ENCODE measurements around the gene CROCC2. TPM values are rescaled to one million over a fixed set of nuclear protein-coding genes. Genes with fewer than 3 reads are reported as not detected.

CROCC2 gene
- total and polyA plus RNA-seq, 8 donors, result 0.03 to 4.9 TPM; not detected in 6

GRCh38 chr2:240954436-240955305, 48.5 kb downstream of the CROCC2 start:
- Histone ChIP-seq H3K27ac (no peak overlapping the region), H3K4me3 (no peak overlapping the region), H3K27me3 (peaks cover 0 to 44% (median 0%) of the 10 kb centered on the region in 3 donors), H3K4me1 (peaks cover 0 to 8% (median 2%) of the 10 kb centered on the region in 4 donors), H3K9me3 (no peaks in the 10 kb centered on the region), H3K36me3 (no peaks in the 10 kb centered on the region)
- TF ChIP-seq POLR2A (IDR thresholded peaks at IDR 0.05), result no peak
- no peak for TF ChIP-seq POLR2AphosphoS5 (IDR thresholded peaks at IDR 0.05)
- no peak for TF ChIP-seq CTCF (IDR thresholded peaks at IDR 0.05)
- TF ChIP-seq EP300 (IDR thresholded peaks at IDR 0.05), result no peak
- DNase-seq, result peak; percentile 8 to 13
- WGBS, 5 donors, result 44 to 63% (median 52%) methylated on average over 14 to 15 of the region's 15 CpGs
- intact Hi-C loops (cut with DNase I; ENCODE audit: low total_unique reads), result no loop called here

- Histone ChIP-seq H3K27me3 (peaks cover 0 to 44% (median 0%) of the 10 kb centered on the region in 3 donors), H3K4me3 (no peak overlapping the region), H3K36me3 (no peaks in the 10 kb centered on the region), H3K27ac (no peak overlapping the region), H3K4me1 (peaks cover 5 to 17% (median 11%) of the 10 kb centered on the region in 4 donors), H3K9me3 (no peaks in the 10 kb centered on the region)
- WGBS, 5 donors, result 77 to 87% (median 84%) methylated on average over 16 to 17 of the region's 17 CpGs
- DNase-seq, result peak; percentile 5 to 19
- TF ChIP-seq CTCF (IDR thresholded peaks at IDR 0.05), result no peak
- no peak for TF ChIP-seq POLR2A (IDR thresholded peaks at IDR 0.05)
- no peak for TF ChIP-seq POLR2AphosphoS5 (IDR thresholded peaks at IDR 0.05)
- no peak for TF ChIP-seq EP300 (IDR thresholded peaks at IDR 0.05)
- intact Hi-C loops (cut with DNase I; ENCODE audit: low total_unique reads), result no loop called here
Measured at GRCh38 chr2:240955306-240956170, 49.4 kb downstream of the CROCC2 start.

- Histone ChIP-seq H3K36me3 (no peaks in the 10 kb centered on the region), H3K27me3 (peaks cover 0 to 44% (median 0%) of the 10 kb centered on the region in 3 donors), H3K4me3 (no peak overlapping the region), H3K4me1 (peaks cover 7 to 25% (median 19%) of the 10 kb centered on the region in 4 donors), H3K27ac (no peak overlapping the region), H3K9me3 (no peaks in the 10 kb centered on the region)
- DNase-seq, result peak; percentile 19 to 34
- WGBS, 5 donors, result 72 to 83% (median 75%) methylated on average over 14 to 16 of the region's 16 CpGs
- intact Hi-C loops (cut with DNase I; ENCODE audit: low total_unique reads), result no loop called here
- TF ChIP-seq EP300 (IDR thresholded peaks at IDR 0.05) (no peak), POLR2A (IDR thresholded peaks at IDR 0.05) (no peak), POLR2AphosphoS5 (IDR thresholded peaks at IDR 0.05) (no peak)
Measured at GRCh38 chr2:240956171-240956934, 50.2 kb downstream of the CROCC2 start.

- no peaks in the 10 kb centered on the region for H3K9me3 ChIP-seq
- intact Hi-C loops (cut with DNase I; ENCODE audit: low total_unique reads), result no loop called here
- 70 to 86% (median 81%) methylated on average over 22 to 32 of the region's 32 CpGs for WGBS, 5 donors
- TF ChIP-seq EP300 (IDR thresholded peaks at IDR 0.05) (no peak), CTCF (IDR thresholded peaks at IDR 0.05) (no peak), POLR2AphosphoS5 (IDR thresholded peaks at IDR 0.05) (no peak), POLR2A (IDR thresholded peaks at IDR 0.05) (no peak)
- DNase-seq, result peak; percentile 9 to 19
- no peaks in the 10 kb centered on the region for H3K36me3 ChIP-seq
- peaks cover 7 to 29% (median 26%) of the 10 kb centered on the region in 4 donors for H3K4me1 ChIP-seq
- H3K27me3 ChIP-seq, result peaks cover 0 to 44% (median 0%) of the 10 kb centered on the region in 3 donors
- H3K4me3 ChIP-seq, result no peak overlapping the region
- no peak overlapping the region for H3K27ac ChIP-seq
Measured at GRCh38 chr2:240956935-240957655, 51.0 kb downstream of the CROCC2 start.
